SU-DHL-6 (cell line): ENCODE data around the gene NPFF.

ENCODE experiments used
- EZH2phosphoT487 ChIP-seq: fragments of 200-600 bp; sonication (generic), shearing (Covaris generic); conservative IDR thresholded peaks from 2 replicates; pipeline ENCODE4 v1.6.1; 2018; ENCODE audit warnings: mild to moderate bottlenecking, antibody characterized with exemption, low read length, moderate library complexity, mixed read lengths
- TF ChIP-seq, protein P1 (sequence below): fragments of 200-600 bp; sonication (generic); IDR thresholded peaks from one replicate; pipeline ENCODE4 v1.5.1; 2017; ENCODE audit warnings: antibody characterized with exemption, mild to moderate bottlenecking, low read length, moderate library complexity; ENCODE audit not compliant: insufficient read depth, poor library complexity, severe bottlenecking

DNA sequence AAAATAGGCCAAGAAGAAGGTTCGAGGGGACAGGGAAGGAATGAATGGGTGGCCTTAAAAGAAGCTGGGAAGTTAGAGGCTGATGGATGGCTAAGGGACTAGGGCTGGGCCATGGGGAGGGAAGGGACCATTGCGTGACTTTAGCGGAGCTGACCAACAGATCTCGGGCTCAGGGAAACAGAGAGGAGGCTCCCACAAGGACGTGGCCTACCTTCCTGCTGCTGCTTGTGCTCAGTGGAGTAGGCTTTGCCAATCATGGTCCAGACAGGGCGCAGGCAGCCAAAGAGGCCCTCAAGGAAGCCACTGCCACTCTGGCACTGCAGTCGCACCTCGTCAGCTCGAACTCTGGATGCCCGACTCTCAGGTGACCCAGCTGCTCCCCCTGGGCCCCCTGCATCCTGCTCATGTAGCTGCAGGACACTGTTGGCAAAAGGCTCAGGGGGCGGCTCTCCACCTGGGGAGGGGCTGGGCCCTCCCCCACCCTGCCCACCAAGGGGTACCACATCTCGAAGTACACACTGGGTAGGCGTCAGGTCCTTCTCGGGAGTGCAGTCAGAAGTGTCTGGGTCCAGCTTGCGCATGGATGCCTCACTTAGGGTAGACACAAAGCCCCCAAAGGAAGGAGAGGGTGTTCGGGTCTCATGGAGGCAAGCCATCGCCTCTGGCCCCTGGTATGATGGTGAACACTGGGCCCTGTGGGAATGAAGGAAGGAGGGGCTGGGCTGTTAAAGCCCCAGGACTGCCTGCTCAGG lies 20.4 kb downstream of the NPFF start:
- TF ChIP-seq, protein P1, sequence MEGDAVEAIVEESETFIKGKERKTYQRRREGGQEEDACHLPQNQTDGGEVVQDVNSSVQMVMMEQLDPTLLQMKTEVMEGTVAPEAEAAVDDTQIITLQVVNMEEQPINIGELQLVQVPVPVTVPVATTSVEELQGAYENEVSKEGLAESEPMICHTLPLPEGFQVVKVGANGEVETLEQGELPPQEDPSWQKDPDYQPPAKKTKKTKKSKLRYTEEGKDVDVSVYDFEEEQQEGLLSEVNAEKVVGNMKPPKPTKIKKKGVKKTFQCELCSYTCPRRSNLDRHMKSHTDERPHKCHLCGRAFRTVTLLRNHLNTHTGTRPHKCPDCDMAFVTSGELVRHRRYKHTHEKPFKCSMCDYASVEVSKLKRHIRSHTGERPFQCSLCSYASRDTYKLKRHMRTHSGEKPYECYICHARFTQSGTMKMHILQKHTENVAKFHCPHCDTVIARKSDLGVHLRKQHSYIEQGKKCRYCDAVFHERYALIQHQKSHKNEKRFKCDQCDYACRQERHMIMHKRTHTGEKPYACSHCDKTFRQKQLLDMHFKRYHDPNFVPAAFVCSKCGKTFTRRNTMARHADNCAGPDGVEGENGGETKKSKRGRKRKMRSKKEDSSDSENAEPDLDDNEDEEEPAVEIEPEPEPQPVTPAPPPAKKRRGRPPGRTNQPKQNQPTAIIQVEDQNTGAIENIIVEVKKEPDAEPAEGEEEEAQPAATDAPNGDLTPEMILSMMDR: no peak
- TF ChIP-seq EZH2phosphoT487: no peak
